Ishikawa (cell line): ENCODE results near the gene SLC18B1.

Experiments
- CEBPB ChIP-seq: IDR thresholded peaks from 2 replicates; pipeline ENCODE4 v1.6.1; 2012
- CREB1 ChIP-seq: IDR thresholded peaks from 2 replicates; pipeline ENCODE4 v1.6.1; 2012; ENCODE audit warnings: low read depth
- EGR1 ChIP-seq: IDR thresholded peaks from 2 replicates; pipeline ENCODE4 v1.6.1; 2012
- EP300 ChIP-seq: IDR thresholded peaks from 2 replicates; pipeline ENCODE4 v1.6.1; 2012; ENCODE audit warnings: borderline replicate concordance
- FOXM1 ChIP-seq: IDR thresholded peaks from 2 replicates; pipeline ENCODE4 v1.6.1; 2012; ENCODE audit warnings: low read depth, borderline replicate concordance
- MAX ChIP-seq: IDR thresholded peaks from 2 replicates; pipeline ENCODE4 v1.6.1; 2012
- NFIC ChIP-seq: IDR thresholded peaks from 2 replicates; pipeline ENCODE4 v1.6.1; 2012
- RAD21 ChIP-seq: IDR thresholded peaks from 2 replicates; pipeline ENCODE4 v1.6.1; 2012; ENCODE audit warnings: low read depth
- REST ChIP-seq: IDR thresholded peaks from 2 replicates; pipeline ENCODE4 v1.6.1; 2012; ENCODE audit warnings: low read depth, mild to moderate bottlenecking
- TAF1 ChIP-seq: IDR thresholded peaks from 2 replicates; pipeline ENCODE4 v1.6.1; 2012; ENCODE audit warnings: low read depth, mild to moderate bottlenecking
- TCF12 ChIP-seq: IDR thresholded peaks from 2 replicates; pipeline ENCODE4 v1.6.1; 2012; ENCODE audit warnings: low read depth
- TEAD4 ChIP-seq: IDR thresholded peaks from 2 replicates; pipeline ENCODE4 v1.6.1; 2012
- USF1 ChIP-seq: IDR thresholded peaks from 2 replicates; pipeline ENCODE4 v1.6.1; 2012
- YY1 ChIP-seq: IDR thresholded peaks from 2 replicates; pipeline ENCODE4 v1.6.1; 2012; ENCODE audit warnings: low read depth
- ZBTB7A ChIP-seq: IDR thresholded peaks from 2 replicates; pipeline ENCODE4 v1.6.1; 2012; ENCODE audit warnings: low read depth

The SLC18B1 gene

GRCh38 chr6:132797951-132798868, at the start of gene SLC18B1:
Gene SLC18B1 (minus strand): TSS chr6:132798637. CDS start chr6:132798456, 181 bp downstream.
- 0 out of 2 replicates have a peak, but pooled peaks have one; percentile 6 for TF ChIP-seq EGR1
- peak; percentile 56; the same call in 1 of the 2 replicates for TF ChIP-seq TCF12
- no peak for TF ChIP-seq USF1
- TF ChIP-seq CREB1 = no peak
- 0 out of 2 replicates have a peak, but pooled peaks have one; percentile 41 for TF ChIP-seq MAX
- TF ChIP-seq RAD21 = no peak
- no peak for TF ChIP-seq EP300
- TF ChIP-seq ZBTB7A = no peak
- no peak for TF ChIP-seq REST
- no peak for TF ChIP-seq TEAD4
- TF ChIP-seq YY1 = no peak
- TF ChIP-seq FOXM1 = no peak

- TF ChIP-seq TEAD4 (no peak), RAD21 (no peak), MAX (no peak), USF1 (no peak), ZBTB7A (no peak), FOXM1 (no peak), EP300 (no peak), EGR1 (no peak), CEBPB (no peak), NFIC (no peak), CREB1 (no peak), YY1 (no peak), TAF1 (no peak), REST (no peak), TCF12 (no peak)
Observed at GRCh38 chr6:132843316-132844035, 45.0 kb upstream of the SLC18B1 start.

DNA sequence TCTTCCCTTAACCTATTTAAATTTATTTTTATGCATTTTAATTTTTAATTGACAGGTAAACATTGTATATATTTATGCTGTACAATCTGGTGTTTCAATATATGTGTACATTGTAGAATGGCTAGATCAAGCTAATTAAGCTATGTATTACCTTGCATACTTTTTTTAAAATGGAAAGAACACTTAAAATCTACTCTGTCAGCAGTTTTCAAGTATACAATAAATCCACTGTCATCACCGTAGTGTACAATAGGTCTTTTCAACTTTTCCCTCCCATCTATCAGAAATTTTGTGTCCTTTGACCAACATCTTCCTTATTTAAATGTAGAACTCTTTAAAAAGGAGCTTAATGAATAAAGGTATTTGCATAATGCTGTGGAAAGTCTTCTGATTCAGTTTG, 43.5 kb upstream of the SLC18B1 start:
- TF ChIP-seq TEAD4 (no peak), MAX (no peak), FOXM1 (no peak), REST (no peak), YY1 (no peak), EGR1 (no peak), ZBTB7A (no peak), TCF12 (no peak), USF1 (no peak), EP300 (no peak), CEBPB (no peak), TAF1 (no peak)
